Chondrocyte (in vitro differentiated cells): Measurements from ENCODE around the gene C11orf58. TPM values are rescaled to one million over a fixed set of nuclear protein-coding genes. Genes with fewer than 3 reads are reported as not detected.
A peak's percentile ranks its signal among the peaks of the same experiment; 100 is the strongest.

Source experiments
- DNase-seq: peaks from one replicate; pipeline ENCODE4 v3.0.0; 2021; ENCODE audit warnings: mixed read lengths, low spot score
- H3K27ac Mint-ChIP-seq: one replicate; pipeline ENCODE4 v1.8.0; 2021; ENCODE audit warnings: mild to moderate bottlenecking, moderate library complexity, mixed read lengths; ENCODE audit not compliant: unreplicated experiment
- H3K27me3 Mint-ChIP-seq: 2 replicates; pipeline ENCODE4 v1.8.0; 2021; ENCODE audit warnings: low read depth, mixed read lengths
- H3K36me3 Mint-ChIP-seq: 2 replicates; pipeline ENCODE4 v1.8.0; 2021; ENCODE audit warnings: low read depth, mixed read lengths
- H3K4me1 Mint-ChIP-seq: 2 replicates; pipeline ENCODE4 v1.8.0; 2021; ENCODE audit warnings: low read depth, mild to moderate bottlenecking, mixed read lengths
- H3K4me3 Mint-ChIP-seq: one replicate; pipeline ENCODE4 v1.8.0; 2021; ENCODE audit warnings: mild to moderate bottlenecking, moderate library complexity, mixed read lengths; ENCODE audit not compliant: unreplicated experiment
- H3K9me3 Mint-ChIP-seq: 2 replicates; pipeline ENCODE4 v1.8.0; 2021; ENCODE audit warnings: low read depth, mixed read lengths
- long read RNA-seq: library from polyadenylated mRNA; stranded (forward); transcript quantifications from one replicate; pipeline ENCODE4 v2.0.0, GENCODE V29; 2021
- total RNA-seq: library from RNA; stranded (reverse); gene quantifications from 3 replicates; pipeline ENCODE4 v1.2.1, GENCODE V29; 2021
- TF ChIP-seq, protein P1 (sequence below): fragments of 200-600 bp; sonication (generic); IDR thresholded peaks from 2 replicates; pipeline ENCODE4 v1.5.0; 2021; ENCODE audit warnings: antibody characterized with exemption, mild to moderate bottlenecking, moderate library complexity

The C11orf58 gene
- 116 to 135 TPM (median 117 TPM) in 3 replicates for total RNA-seq
- long read RNA-seq, transcript C11orf58-207 (4 exons, 575 nt): minor isoform, 5 of 218 reads
- long read RNA-seq, transcript C11orf58-201 (5 exons, 2,049 nt): major isoform, 193 of 218 reads
- long read RNA-seq, partial matches to known transcripts: 1 of 218 reads
- long read RNA-seq, other reads (novel, unspliced or antisense): 18 of 218 reads

DNA sequence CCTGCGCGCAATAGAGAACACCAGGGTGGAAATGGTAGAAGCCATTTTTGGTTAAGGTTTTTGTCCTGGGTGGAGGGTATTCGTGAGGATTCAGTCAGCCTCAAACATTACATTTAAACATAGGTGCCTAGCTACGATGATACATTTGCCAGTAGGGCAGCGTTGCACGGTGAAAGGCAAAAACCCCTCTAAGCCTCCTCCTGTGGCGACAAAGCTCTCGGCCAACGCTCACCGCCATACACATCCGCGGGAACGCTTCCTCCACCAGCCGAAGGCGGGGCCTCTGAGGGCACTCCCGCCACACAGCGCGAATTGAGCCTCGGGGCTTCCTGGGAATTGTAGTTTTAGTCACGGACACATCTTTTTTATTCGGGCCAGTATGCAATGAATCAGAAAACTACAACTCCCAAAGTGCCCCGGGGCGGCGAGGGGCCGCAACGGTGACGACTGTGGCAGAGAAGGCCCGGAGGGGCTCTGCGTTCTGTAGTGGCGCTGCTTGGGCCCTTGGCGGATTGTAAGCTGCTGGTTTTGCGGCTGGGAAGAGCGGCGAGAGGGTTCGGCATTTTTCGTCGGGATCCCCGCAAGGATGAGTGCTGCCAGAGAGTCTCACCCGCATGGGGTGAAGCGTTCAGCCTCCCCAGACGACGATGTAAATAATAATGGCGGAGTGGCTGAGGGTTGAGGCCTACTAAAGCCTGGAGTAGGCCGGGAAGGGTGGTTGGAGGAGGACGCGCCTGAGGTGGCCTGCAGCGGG, at the start of gene C11orf58:
Gene C11orf58, plus strand, starts transcription at position 455 of the 754 bp plus-strand sequence. Its CDS starts 132 bp downstream, at position 587.
- Mint-ChIP-seq H3K27me3 (no peaks in the 10 kb centered on the region), H3K9me3 (no peaks in the 10 kb centered on the region), H3K4me3 (no peak within 1 kb of the TSS), H3K27ac (no peak within 1 kb of the TSS), H3K4me1 (peaks cover 20% of the 10 kb centered on the region), H3K36me3 (peaks cover 5% of the 10 kb centered on the region)
- TF ChIP-seq, protein P1, sequence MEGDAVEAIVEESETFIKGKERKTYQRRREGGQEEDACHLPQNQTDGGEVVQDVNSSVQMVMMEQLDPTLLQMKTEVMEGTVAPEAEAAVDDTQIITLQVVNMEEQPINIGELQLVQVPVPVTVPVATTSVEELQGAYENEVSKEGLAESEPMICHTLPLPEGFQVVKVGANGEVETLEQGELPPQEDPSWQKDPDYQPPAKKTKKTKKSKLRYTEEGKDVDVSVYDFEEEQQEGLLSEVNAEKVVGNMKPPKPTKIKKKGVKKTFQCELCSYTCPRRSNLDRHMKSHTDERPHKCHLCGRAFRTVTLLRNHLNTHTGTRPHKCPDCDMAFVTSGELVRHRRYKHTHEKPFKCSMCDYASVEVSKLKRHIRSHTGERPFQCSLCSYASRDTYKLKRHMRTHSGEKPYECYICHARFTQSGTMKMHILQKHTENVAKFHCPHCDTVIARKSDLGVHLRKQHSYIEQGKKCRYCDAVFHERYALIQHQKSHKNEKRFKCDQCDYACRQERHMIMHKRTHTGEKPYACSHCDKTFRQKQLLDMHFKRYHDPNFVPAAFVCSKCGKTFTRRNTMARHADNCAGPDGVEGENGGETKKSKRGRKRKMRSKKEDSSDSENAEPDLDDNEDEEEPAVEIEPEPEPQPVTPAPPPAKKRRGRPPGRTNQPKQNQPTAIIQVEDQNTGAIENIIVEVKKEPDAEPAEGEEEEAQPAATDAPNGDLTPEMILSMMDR: no peak
- peak; percentile 96 for DNase-seq

DNA sequence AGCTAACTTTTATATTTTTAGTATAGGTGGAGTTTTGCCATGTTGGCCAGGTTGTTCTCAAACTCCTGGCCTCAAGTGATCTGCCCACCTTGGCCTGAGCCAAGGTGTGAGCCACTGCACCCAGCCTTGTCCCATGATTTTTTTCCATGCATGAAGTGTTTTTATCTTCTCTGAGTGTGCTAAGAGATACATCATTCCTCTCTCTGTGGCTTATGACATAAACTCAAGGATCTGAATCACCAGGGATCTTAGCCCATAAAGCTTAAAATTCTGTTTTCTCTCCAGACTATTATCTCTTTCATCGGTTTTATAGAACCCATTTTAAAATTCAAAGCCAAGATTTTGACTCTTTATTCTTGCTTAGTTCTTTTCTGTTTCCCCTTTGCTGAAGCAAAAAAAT, 48.4 kb upstream of the C11orf58 start:
- peaks cover 2% of the 10 kb centered on the region for H3K9me3 Mint-ChIP-seq
- no peak overlapping the region for H3K27ac Mint-ChIP-seq
- no peaks in the 10 kb centered on the region for H3K27me3 Mint-ChIP-seq

DNA sequence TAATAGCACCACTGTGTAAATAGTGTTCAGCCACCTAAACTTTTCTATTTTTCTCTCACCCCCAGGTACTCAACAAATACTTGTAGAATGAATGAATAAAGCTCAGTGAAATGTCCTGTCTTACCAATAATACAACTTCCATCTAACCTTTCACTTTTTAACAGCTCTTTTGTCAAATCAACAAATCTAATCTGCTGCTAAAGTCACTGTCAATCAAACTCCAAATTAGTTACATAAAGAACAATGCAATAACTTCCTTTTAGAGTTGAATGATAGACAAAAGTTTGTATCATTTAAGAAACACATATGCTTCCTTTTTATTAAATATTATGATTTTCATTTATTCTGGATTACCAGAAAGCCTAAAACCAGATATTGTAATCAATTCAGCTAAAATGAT, 34.7 kb upstream of the C11orf58 start:
- TF ChIP-seq, protein P1: no peak
- no peak for DNase-seq
- Mint-ChIP-seq H3K27me3 (peaks cover 5% of the 10 kb centered on the region), H3K4me3 (no peak overlapping the region), H3K4me1 (no peaks in the 10 kb centered on the region), H3K36me3 (no peaks in the 10 kb centered on the region), H3K27ac (no peak overlapping the region), H3K9me3 (no peaks in the 10 kb centered on the region)

More for the DNA sequence above, 48.4 kb upstream of the C11orf58 start:
- Mint-ChIP-seq H3K4me3 (no peak overlapping the region), H3K36me3 (peaks cover 2% of the 10 kb centered on the region), H3K4me1 (no peaks in the 10 kb centered on the region)
- no peak for DNase-seq
- TF ChIP-seq, protein P1: no peak

DNA sequence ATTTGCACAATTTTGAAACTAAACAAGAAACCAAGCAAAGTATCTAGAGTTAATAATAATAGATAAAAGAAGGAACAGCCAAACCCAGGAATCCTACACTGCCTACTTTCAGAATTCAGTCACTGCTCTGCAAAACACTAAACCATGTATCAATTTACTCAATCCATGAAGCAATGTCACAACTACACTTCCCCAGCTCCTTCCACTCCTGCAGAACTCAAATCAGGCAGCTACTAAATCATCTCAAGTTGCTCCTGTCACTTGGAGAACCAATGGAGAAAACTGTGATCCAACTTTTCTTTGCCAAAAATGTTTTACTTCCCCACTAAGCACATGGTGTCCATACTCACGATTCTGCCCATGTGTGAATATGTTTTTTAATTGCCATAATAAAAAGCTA, 24.9 kb upstream of the C11orf58 start:
- no peak for DNase-seq
- Mint-ChIP-seq H3K36me3 (no peaks in the 10 kb centered on the region), H3K9me3 (no peaks in the 10 kb centered on the region), H3K27ac (no peak overlapping the region), H3K27me3 (no peaks in the 10 kb centered on the region), H3K4me1 (no peaks in the 10 kb centered on the region), H3K4me3 (no peak overlapping the region)
- TF ChIP-seq, protein P1: no peak

DNA sequence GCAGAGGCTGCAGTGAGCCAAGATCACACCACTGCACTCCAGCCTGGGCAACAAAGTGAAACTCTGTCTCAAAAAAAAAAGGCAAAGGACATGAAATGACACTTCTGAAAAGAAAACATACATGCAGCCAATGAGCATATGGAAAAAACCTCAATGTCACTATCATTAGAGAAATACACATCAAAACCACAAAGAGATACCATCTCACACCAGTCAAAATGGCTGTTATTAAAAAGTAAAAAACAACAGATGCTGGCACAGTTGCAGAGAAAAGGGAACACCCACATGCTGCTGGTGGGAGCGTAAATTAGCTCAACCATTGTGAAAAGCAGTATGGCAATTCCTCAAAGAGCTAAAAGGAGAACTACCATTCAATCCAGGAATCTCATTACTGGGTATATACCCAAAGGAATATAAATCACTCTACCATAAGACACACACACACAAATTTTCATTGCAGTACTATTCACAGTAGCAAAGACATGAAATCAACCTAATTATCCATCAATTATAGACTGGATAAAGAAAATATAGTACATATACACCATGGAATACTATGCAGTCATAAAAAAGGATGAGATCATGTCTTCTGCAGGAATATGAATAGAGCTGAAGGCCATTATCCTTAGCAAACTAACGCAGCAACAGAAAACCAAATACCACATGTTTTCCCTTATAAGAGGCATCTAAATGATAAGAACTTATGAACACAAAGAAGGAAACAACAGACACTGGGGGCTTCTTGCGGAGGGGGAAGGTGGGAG, 15.7 kb upstream of the C11orf58 start:
- Mint-ChIP-seq H3K36me3 (no peaks in the 10 kb centered on the region), H3K9me3 (no peaks in the 10 kb centered on the region), H3K27me3 (no peaks in the 10 kb centered on the region), H3K27ac (no peak overlapping the region), H3K4me1 (no peaks in the 10 kb centered on the region), H3K4me3 (no peak overlapping the region)
- DNase-seq: no peak
- TF ChIP-seq, protein P1: no peak
